AG04450 (cell line): Measurements from ENCODE around the gene IFNL3. TPM values are rescaled to one million over a fixed set of nuclear protein-coding genes. Genes with fewer than 3 reads are reported as not detected.
"Not testable (repeated sequence)": the region's sequence is repeated elsewhere in the genome, so short reads cannot be mapped to it uniquely, and the experiment has no call there.

Source experiments
- CTCF ChIA-PET: fragments of 300-600, 350-600 bp; formaldehyde crosslinking; extraction: SDS; loops from one replicate; lab custom pipeline; 2022; ENCODE audit warnings: antibody characterized with exemption, inconsistent platforms; lab: Charles Lee
- POLR2A ChIA-PET: fragments of 350-600 bp; formaldehyde crosslinking; extraction: SDS; loops from one replicate; lab custom pipeline; 2021; ENCODE audit warnings: antibody characterized with exemption, inconsistent platforms; lab: Yijun Ruan, JAX
- DNase-seq: peaks from one replicate; pipeline ENCODE4 v3.0.0-alpha.2; 2011; ENCODE audit warnings: low read depth, low spot score
- H3K27ac ChIP-seq: one replicate; pipeline ENCODE4 v1.5.1; 2012; ENCODE audit warnings: low read depth, low read length, control low read depth
- H3K27me3 ChIP-seq: one replicate; pipeline ENCODE4 v1.6.0; 2012; ENCODE audit warnings: low read length; ENCODE audit not compliant: control insufficient read depth, insufficient read depth
- H3K4me3 ChIP-seq: 2 replicates; pipeline ENCODE4 v1.5.1; 2011; ENCODE audit warnings: mild to moderate bottlenecking, low read depth, low read length, control low read depth
- H3K9me3 ChIP-seq: 2 replicates; pipeline ENCODE4 v1.5.1; 2012; ENCODE audit warnings: low read length; ENCODE audit not compliant: control insufficient read depth, insufficient read depth
- polyA plus RNA-seq: library from polyadenylated mRNA; depleted of rRNA; stranded (reverse); fragments of >200 nt; gene quantifications from 2 replicates; pipeline ENCODE4 v1.2.3, GENCODE V29; 2011
- TF ChIP-seq, protein P1 (sequence below): IDR thresholded peaks from 2 replicates; pipeline ENCODE4 v1.5.1; 2011; ENCODE audit warnings: low read depth, low read length, control low read depth, inconsistent platforms

Gene IFNL3
- polyA plus RNA-seq, 1 experiment = not detected

DNA sequence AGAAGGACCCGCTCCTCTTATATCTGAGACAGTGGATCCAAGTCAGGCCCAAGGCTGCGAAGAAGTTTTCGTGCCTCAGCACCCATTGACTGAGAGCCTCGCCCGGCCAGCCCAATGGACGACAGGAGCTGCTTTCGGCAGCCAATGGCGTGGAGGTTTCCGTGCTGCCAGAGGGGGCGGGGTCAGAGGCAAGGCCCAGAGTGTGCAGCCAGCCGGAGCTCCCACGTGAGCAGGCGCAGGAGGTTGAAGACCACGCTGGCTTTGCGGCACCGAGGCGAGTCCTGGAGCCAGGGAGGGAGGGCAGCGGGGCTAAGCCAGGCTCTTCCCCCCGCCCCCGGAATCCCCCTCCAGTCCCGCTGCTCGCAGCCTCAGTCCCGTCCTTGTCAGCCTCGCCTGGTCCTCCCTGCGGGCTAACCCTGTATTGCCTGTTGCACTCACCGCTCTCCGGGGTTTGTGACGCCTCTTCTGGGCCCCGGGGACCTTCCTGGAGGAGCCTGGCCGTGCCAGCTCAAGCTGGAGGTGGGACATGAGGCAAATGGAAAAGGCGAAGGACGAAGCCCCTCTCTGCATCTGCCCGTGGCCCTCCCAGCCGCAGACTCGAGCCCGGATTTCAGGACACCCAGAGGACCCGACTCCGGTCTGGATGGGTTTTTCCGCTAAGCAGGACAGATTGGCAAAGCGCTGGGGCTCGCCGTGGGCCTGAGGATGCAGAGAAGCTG lies 2.3 kb upstream of the IFNL3 start:
- CTCF ChIA-PET = no interaction called here
- Histone ChIP-seq H3K27me3 (peaks cover 39% of the 10 kb centered on the region), H3K27ac (no peak overlapping the region), H3K9me3 (peaks cover 13% of the 10 kb centered on the region; the same call in 1 of the 2 replicates), H3K4me3 (no peak overlapping the region)
- POLR2A ChIA-PET = no interaction called here
- DNase-seq = no peak
- TF ChIP-seq, protein P1, sequence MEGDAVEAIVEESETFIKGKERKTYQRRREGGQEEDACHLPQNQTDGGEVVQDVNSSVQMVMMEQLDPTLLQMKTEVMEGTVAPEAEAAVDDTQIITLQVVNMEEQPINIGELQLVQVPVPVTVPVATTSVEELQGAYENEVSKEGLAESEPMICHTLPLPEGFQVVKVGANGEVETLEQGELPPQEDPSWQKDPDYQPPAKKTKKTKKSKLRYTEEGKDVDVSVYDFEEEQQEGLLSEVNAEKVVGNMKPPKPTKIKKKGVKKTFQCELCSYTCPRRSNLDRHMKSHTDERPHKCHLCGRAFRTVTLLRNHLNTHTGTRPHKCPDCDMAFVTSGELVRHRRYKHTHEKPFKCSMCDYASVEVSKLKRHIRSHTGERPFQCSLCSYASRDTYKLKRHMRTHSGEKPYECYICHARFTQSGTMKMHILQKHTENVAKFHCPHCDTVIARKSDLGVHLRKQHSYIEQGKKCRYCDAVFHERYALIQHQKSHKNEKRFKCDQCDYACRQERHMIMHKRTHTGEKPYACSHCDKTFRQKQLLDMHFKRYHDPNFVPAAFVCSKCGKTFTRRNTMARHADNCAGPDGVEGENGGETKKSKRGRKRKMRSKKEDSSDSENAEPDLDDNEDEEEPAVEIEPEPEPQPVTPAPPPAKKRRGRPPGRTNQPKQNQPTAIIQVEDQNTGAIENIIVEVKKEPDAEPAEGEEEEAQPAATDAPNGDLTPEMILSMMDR = no peak

DNA sequence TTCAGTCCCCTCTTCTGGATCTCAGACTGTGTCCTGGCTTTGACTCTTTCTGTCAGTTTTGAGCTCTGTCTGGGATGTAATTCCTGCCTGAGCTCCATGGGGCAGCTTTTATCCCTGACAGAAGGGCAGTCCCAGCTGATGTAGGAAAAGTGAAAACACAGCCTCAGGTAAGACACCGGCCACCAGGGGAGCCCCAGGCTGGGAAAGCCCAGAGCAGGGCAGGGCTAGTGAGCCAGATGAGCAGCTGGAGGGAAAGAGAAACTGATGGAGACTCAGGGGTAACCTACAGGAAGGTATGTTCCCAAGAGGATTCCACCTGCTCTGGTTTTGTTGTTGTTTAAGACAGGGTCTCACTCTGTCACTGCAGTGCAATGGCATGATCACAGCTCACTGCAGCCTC lies 360 bp upstream of the IFNL3 start:
- peaks cover 13% of the 10 kb centered on the region; the same call in 1 of the 2 replicates for H3K9me3 ChIP-seq
- peaks cover 35% of the 10 kb centered on the region for H3K27me3 ChIP-seq
- H3K4me3 ChIP-seq, DNase-seq, H3K27ac ChIP-seq, CTCF ChIA-PET, POLR2A ChIA-PET: not testable (repeated sequence)

DNA sequence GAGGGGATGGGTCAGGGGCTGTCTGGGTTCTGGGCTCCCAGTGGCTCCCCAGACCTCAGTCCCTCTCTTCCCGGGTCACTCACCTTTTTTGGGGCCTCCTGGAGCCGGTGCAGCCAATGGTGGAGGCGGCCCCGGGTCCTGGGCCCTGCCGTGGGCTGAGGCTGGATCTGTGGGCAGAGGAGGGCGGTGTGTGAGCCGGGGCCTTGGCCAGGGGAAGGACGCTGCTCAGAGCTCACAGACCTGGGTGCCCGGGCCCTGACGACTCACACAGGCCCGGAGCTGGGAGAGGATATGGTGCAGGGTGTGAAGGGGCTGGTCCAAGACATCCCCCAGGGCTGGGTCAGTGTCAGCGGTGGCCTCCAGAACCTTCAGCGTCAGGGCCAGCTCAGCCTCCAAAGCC lies 1.1 kb downstream of the IFNL3 start:
- peaks cover 33% of the 10 kb centered on the region for H3K27me3 ChIP-seq
- H3K27ac ChIP-seq, H3K4me3 ChIP-seq, POLR2A ChIA-PET, CTCF ChIA-PET, DNase-seq: not testable (repeated sequence)
- peaks cover 13% of the 10 kb centered on the region; the same call in 1 of the 2 replicates for H3K9me3 ChIP-seq

DNA sequence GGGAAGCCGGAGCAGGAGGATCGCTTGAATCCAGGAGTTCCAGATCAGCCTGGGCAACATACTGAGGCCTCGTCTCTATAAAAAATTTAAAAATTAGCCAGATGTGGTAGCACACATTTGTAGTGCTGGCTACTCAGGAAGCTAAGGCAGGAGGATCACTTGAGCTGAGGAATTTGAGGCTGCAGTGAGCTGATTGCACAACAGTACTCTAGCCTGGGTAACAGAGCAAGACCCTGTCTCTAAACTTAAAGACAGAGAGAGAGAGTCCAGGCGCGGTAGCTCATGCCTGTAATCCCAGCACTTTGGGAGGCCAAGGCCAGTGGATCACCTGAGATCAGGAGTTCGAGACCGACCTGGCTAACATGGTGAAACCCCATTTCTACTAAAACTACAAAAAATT lies 4.4 kb downstream of the IFNL3 start:
- Histone ChIP-seq H3K9me3 (no peaks in the 10 kb centered on the region; the same call in 1 of the 2 replicates), H3K27ac (no peak overlapping the region), H3K4me3 (no peak overlapping the region), H3K27me3 (peaks cover 20% of the 10 kb centered on the region)
- no peak for DNase-seq
- ChIA-PET CTCF (no interaction called here), POLR2A (no interaction called here)
- TF ChIP-seq, protein P1 = no peak

DNA sequence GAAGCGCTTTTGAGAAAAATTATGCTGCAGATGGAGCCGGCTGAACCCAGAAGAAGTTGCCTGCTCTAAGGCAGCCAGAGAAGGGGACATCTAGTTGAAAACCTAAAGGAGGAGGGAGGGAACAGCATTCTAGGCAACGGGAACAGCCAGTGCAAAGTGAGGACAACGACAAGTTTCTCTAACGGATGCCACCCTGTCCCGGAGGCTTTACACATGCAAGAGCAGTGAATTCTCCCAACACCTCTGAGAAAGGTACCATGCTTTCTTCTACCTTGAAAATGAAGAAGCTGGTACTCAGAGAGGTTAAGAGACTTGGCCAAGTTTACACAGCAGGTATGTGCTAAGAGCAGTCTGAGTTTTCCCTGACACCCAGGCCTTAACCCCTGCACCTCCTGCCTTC lies 5.9 kb downstream of the IFNL3 start:
- H3K27me3 ChIP-seq = peaks cover 23% of the 10 kb centered on the region
- no peaks in the 10 kb centered on the region; the same call in 1 of the 2 replicates for H3K9me3 ChIP-seq
- no peak for DNase-seq
- no peak overlapping the region for H3K4me3 ChIP-seq
- H3K27ac ChIP-seq = no peak overlapping the region
- ChIA-PET POLR2A (interaction anchor here (0.6 kb wide), 1 partner anchor 694 kb away, joined by 10 read pairs; no protein-coding TSS in a partner anchor), CTCF (no interaction called here)
- TF ChIP-seq, protein P1 = no peak

DNA sequence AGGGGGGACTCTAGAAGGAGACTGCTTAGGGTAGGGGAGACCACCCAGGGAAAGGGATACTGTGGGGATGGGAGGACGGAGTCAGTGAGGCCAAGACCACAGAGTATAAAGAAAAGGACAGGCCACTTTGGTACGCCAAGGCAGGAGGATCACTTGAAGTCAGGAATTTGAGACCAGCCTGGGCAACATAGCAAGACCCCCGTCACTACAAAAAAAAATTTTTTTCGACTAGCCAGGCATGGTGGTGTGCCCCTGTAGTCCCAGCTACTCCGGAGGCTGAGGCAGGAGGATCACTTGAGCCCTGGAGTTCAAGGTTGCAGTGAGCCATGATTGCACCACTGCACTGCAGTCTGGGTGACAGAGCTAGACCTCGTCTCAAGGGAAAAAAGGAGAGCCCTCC lies 6.6 kb downstream of the IFNL3 start:
- Histone ChIP-seq H3K27ac (no peak overlapping the region), H3K27me3 (peaks cover 23% of the 10 kb centered on the region), H3K4me3 (no peak overlapping the region), H3K9me3 (no peaks in the 10 kb centered on the region; the same call in 1 of the 2 replicates)
- POLR2A ChIA-PET = interaction anchor here (0.6 kb wide), 1 partner anchor 695 kb away, joined by 10 read pairs; no protein-coding TSS in a partner anchor
- no peak for DNase-seq
- CTCF ChIA-PET = no interaction called here
- TF ChIP-seq, protein P1 = no peak
